HG02571 (cell line): ENCODE results near the gene MAML2.

Experiments used
- ATAC-seq: cut with Tn5 transposase; IDR thresholded peaks from one replicate; pipeline ENCODE4 v1.9.1; 2021; ENCODE audit warnings: mild to moderate bottlenecking, moderate library complexity; ENCODE audit not compliant: unreplicated experiment

MAML2 gene

GRCh38 chr11:95996621-95997235 is 346.3 kb downstream of the MAML2 start:
- no peak for ATAC-seq

GRCh38 chr11:95994329-95994728 is 348.7 kb downstream of the MAML2 start:
- ATAC-seq: no peak

GRCh38 chr11:95993438-95994298 is 349.3 kb downstream of the MAML2 start:
- ATAC-seq: no peak

DNA sequence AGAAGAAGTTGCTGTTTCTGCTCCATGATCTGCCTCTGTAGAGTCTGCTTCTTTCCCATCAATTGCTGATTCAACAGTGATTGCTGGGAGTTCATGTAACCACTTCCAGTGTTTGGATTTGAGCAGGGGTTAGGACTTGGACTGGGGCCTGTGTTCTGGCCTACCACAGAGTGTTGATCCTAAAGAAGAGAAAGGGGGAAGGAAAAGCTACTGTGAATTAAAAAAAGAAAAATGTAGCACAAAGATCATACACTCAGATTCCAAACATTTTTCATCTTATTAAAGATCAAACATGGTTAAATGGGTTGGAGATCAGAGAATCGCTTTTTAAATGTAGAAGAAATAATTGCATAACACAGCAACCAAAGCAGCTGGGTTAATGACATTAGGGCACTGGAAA is 351.4 kb downstream of the MAML2 start:
- no peak for ATAC-seq

GRCh38 chr11:95991101-95991500 is 351.9 kb downstream of the MAML2 start:
- ATAC-seq: no peak

DNA sequence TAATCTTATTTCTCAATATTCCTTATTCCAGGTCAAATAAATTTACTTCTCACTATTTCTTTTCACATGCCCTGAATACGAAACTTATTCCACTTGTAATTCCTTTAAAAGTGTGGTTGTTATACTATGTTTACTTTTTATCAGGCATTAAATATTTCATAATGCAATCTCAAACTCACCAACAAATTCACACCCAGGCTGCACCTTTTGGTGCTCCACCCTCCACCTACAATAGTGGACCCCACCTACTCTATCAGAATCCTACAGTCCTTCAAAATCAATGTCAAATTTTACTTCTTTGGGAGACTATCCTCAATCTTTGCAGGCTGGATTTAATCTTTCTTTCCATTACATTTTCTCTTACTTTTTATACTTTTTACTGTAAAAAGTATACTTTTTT is 353.2 kb downstream of the MAML2 start:
- ATAC-seq: no peak

DNA sequence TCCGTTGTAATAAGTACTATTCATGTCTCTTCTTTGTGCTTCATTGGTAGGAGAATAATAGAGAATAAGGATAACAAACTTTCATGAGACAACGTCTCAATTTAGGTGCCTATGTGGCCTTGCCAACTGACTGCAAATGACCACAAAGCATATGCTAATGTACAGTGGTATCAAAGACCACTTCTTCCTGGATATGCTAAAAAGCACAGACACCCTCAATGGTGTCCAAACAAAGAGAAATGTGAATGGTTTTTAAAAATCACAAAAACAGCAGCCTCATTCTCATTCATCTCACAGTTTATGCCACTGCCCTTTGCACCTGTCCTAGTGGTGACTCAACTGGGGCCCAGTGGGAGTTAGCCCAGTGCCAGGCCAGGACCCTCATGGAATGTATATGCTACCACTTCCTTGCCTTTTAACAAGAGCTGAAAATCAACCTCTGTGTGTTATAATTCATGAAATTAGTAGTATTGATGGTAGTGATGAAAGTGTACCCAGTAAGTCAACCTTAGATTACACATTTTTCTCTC is 353.9 kb downstream of the MAML2 start:
- ATAC-seq: no peak

DNA sequence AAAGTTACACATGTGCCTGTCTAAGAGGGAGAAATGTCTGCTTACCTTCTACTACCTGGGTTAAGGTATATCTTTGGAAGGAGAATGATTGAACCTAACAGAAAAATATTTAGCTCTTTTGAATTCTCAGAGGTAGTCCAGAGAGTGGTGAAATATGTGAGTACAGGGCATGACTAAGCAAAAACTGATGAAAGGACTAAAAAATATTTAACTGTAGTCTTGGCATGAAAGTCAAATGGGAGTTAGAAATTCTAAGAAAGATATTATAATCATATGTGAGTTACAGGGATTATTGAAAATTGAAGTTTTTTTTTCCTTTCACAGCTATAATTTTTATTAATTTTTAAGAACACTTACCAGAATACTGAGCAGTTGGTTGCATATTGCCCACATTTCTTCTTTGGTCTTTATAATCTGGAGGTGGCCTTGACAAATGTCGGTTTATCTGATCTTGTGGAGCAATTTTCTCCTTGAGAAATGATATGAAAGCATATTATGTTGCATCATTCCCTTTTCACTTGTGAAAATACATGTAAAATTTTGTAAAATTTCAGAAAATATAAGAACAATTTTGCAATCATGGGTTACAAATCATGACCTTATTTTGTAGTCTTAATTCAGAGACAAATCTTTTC is 357.7 kb downstream of the MAML2 start:
- no peak for ATAC-seq

DNA sequence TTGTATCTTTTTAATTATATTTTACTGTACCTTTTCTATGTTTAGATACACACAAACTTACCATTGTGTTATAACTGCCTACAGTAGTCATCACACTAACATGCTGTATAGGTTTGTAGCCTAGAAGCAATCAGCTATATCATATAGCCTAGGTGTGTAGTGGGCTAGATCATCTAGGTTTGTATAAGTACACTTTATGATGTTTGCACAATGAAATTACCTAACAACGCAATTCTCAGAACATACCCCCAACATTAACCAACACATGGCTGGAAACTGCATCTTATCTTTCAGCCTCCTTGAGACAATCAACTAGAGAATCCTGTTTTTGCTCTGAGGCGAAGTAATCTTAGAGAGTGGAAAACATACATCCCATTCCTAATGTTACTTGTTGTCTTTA is 358.9 kb downstream of the MAML2 start:
- no peak for ATAC-seq

DNA sequence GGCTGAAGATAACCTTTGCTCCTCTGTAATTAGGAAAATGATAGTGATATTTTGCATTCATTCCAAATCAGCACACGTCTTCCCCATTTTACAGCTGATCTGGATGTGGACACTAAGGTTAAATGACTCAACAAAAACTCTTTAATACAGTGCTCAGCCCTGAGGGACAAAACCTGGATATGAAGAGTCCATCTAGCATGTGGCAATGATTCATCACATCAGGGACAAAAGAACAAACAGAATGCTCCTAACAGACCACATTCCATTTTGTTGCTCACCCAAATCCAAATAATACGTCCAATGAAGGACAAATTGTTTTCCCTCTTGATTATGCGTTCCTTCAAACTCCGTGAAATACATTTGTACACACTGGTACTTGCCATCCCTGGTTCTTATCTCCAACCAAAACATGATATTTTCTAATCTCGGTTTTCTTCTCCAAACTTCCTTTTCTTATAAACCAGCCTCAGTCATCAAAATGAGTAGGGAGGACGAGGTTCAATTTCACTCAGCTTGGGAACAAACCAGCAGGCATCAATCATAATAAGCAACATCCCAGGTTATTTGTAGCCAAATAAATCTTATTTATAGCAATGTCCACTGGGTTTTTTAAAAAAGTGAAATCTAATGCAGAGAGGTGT is 365.3 kb downstream of the MAML2 start:
- ATAC-seq: no peak

GRCh38 chr11:95976550-95976949 is 366.4 kb downstream of the MAML2 start:
- no peak for ATAC-seq

GRCh38 chr11:95975343-95975742 is 367.7 kb downstream of the MAML2 start:
- no peak for ATAC-seq

GRCh38 chr11:95972060-95972459 is 370.9 kb downstream of the MAML2 start:
- ATAC-seq: no peak

DNA sequence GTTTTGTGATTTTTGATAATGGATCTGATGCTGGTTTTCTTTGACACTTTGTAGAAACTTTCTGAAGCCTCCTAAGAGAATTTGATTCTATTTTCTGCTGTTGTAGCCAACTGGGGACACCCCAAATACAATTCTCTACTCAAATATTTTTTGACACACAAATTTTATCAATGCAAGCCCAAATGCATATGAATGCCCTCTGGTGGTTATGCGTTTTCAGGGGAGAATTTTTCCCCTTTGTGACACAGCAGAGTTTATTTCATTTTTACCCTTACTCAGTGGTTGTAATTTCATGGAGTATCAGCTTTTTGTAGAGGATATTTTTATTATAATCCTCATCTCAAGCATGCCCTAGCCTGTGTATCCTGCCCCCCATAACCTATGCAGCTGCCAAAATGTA is 374.4 kb downstream of the MAML2 start:
- no peak for ATAC-seq

- ATAC-seq: no peak
These were observed 378.7 kb downstream of the MAML2 start for GRCh38 chr11:95964281-95964680.

DNA sequence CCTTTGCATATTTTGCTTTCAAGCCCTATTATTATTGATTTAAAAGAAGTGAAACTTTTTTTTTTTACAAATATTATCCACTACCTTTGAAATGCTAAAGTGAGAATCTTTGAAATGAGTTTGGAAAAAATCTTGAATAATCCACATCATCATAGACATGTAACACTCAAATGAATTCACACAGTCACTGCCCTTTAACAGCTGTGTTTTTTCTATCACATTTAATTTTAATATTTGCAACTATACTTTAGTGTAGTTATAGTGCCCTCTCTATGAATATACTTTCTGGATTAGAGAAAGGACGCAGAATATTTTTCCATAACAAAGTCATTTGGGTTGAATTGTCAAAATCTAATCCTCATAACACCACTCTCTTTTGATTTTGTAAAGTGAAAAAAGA is 381.2 kb downstream of the MAML2 start:
- ATAC-seq: no peak

GRCh38 chr11:95950905-95951304 is 392.1 kb downstream of the MAML2 start:
- no peak for ATAC-seq

- ATAC-seq: no peak
These were observed 394.4 kb downstream of the MAML2 start for GRCh38 chr11:95948637-95949036.

DNA sequence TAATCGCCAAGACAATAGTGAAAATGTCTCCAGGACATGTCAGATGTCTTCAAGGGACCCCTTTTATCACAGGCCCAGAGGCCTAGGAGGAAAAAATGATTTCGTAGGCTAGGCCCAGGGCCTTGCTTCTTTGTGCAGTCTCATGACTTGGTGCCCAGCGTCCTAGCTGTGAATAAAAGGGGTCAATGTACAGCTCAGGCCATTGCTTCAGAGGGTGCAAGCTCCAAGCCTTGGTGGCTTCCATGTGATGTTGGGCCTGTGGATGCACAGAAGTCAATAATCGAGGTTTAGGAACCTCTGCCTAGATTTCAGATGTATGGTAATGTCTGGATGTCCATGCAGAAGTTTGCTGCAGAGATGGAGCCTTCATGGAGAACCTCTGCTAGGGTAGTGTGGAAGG is 398.4 kb downstream of the MAML2 start:
- ATAC-seq: no peak

- no peak for ATAC-seq
These were observed 399.4 kb downstream of the MAML2 start for GRCh38 chr11:95943546-95943945.

- ATAC-seq: no peak
These were observed 403.9 kb downstream of the MAML2 start for GRCh38 chr11:95939091-95939490.
